SK-N-DZ (cell line): Measurements from ENCODE around the gene TMEM132C.
"Not testable (repeated sequence)": the region's sequence is repeated elsewhere in the genome, so short reads cannot be mapped to it uniquely, and the experiment has no call there.

Experiments
- DNase-seq: peaks from one replicate; pipeline ENCODE4 v3.0.0-alpha.2; 2015; ENCODE audit warnings: low spot score

The TMEM132C gene

DNA sequence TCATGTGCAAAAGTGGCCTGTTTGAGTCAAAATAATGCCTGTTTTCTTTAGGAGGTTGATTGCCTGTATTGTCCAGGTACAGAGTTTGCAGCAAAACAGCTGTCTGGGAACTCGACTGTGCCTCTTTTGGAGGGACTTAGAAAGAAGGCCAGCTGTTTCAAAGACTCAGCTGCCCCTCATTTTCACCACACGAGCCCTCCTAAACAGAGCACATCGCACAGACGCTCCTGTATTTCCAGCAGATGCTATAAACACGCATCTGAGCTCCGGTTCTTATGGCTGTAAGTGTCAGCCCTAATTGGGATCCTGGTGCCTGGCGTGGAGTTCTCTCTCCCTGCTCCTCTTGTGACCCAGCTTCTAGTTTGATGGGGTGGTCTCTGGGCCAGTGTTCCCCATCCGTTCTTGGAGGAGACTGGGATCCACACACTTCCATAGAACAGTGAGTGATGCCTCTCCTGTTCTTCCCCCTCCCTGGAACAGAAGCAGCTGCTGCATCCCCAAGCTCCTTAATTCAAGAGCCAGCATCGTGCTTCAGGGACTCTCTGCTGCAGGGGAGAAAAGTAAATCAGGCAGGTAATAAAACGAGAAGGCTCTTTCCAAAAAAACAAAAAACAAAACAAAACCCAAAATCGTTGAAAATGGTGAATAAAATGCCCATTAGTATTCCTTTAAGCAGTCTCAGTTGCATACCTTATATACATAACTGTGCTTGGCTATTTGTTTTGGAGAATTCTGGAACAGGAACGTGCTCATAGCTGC, 287.8 kb downstream of the TMEM132C start:
- peak; percentile 41 for DNase-seq

DNA sequence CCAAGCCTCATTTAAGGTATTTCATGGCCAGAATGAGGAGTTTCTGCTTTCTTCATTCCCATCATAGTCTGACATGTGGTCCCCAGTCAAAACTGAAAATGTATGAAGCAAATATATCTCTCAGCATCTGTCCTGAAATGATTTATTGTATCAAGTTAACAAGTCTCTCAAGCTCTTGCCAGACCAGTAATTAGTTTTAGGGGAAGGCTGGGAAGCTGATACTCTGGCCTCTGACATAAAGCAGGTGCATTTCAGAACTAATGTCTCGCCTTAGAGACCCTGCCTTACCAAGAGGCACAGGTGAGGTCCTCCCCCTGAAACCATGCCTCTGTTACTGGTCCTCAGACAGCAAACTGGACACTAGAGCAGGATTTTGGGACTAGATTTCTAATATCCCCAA, 290.3 kb downstream of the TMEM132C start:
- DNase-seq = peak; percentile 95

DNA sequence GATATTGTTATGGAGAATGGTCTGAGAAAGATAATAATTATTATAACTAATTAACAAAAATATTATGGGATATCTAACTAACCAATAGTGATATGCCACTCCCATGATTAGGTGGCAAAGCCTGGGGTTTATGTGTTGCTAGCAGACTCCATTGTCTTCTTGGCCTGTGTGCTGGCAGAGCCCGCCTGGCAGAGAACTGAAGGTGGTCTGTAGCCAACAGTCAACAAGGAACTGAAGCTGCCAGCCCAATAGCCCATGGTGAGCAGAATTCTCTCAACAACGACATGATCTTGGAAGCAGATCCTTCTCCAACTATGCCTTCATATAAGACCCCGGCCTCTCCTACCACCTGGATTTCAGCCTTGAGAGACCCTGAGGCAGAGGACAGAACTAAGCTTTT, 298.0 kb downstream of the TMEM132C start:
- DNase-seq = no peak

DNA sequence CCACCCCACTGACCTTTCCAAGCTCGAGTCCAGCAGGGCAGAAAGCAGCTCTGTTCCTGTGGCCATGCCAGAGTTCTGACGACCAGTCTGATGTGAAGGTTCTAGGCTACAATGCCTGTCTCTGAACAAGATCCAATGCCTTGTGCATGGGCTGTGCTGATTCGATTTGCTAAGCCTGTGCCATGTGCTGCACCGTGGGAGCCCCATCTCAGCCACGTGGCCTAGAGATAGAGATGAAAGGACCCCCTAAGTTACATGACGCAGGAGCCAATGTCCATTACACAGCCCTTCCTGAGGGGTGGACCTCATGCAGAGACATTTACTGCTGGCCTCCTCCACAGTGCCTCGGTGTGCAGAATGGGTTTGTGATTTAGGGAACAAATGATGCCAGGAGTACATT, 300.8 kb downstream of the TMEM132C start:
- DNase-seq = no peak

DNA sequence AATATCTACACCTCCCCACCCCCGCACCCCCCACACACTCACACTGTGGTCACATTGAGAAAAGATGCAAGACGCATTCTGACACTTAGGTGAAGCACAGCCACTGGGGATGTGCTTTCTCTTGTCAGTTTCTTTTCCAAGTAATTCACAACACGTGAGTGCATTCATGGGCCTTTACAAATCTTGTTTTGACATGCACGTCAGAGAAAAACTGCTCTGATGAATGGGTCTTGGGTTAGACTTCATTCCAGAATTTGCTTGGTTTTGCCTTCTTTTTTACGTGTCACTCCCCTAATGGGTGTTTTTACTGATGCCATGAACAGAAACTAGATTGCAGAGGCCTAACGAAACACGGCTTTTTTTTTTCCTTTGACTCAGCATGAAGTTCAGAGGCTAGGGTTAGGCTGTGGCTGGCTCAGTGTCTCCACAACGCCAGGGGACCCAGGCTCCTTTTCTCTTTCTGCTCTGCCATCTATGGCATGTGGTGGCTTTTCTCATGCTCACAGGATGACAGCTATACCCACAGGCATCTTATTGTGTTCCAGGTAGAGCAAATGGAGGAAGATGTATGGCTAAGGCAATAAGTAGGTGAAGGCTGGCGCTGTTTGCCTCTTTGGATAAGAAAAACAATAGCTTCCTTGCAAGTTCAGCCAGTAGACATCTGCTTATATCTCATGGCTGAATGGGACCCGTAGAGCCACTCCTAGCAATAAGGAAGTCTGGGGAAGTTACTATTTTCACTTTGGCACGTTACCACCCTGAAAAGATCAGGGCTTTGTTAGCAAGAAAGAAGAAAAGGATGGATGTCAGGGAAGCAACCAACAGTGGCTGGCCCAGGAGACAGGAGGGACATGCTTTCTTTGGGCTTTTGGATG, 303.5 kb downstream of the TMEM132C start:
- no peak for DNase-seq

DNA sequence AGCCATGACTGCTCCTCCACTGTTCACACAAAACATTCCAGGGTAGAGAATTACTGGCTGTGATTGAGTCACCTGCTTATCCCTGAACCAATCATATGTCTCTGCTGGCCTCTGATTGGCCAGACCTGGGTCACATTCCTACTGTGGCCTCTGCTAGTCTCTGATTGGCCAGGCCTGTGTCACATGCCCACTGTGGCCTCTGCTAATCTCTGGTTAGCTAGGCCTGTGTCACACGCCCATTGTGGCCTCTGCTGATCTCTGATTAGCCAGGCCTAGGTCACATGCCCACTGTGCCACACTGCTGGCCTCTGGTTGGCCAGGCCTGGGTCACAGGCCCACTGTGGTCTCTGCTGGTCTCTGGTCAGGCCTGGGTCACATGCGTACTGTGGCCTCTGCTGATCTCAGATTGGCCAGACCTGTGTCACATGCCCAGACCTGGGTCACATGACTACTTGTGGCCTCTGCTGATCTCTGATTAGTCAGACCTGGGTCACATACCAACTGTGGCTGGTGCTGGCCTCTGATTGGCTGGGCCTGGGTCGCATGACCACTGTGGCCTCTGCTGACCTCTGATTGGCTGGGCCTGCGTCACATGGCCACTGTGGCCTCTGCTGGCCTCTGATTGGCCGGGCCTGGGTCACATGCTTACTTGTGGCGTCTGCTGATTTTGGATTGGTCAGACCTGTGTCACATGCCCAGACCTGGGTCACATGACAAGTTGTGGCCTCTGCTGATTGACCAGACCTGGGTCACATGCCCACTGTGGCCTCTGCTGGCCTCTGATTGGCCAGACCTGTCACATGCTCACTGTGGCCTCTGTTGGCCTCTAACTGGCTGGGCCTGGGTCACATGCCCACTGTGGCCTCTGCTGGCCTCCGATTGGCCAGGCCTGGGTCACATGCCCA, 305.2 kb downstream of the TMEM132C start:
- DNase-seq = no peak

DNA sequence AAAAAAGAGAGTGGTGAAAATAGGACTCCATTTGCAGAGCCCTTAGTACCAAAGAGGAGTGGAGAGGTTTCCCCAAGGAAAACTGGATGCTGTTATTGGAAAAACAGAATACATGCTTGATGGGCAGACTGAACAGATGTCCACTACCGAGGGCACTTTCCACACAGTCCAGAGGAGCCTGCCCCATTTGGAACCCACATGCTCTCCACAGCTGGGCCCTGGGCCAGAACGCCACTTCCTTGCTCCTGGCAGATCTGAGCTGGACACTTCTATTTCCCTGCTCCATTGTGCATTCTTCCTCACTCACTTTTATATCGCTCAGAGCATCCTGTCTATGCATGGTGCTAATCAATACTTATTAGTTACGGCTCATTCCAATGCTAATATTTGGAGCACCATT, 306.9 kb downstream of the TMEM132C start:
- DNase-seq = no peak

DNA sequence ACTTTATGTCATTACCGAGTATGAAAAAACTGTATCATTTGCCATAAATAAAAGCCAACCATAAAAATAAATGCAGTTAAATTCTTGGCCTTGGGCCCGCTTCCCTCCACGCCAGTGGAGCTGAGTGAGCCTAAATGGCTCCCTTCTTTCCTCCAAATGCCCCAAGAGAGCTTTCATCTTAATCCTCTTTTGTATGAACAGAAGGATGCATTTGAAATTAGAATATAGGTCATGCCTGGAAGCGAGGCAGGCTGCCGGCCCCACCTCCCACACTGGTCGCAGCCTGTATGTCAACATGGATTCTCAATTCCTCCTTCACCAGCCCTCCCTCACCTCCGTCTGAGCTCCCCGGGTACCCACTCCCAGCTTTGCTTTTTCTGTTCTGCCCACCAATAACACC, 311.1 kb downstream of the TMEM132C start:
- no peak for DNase-seq

DNA sequence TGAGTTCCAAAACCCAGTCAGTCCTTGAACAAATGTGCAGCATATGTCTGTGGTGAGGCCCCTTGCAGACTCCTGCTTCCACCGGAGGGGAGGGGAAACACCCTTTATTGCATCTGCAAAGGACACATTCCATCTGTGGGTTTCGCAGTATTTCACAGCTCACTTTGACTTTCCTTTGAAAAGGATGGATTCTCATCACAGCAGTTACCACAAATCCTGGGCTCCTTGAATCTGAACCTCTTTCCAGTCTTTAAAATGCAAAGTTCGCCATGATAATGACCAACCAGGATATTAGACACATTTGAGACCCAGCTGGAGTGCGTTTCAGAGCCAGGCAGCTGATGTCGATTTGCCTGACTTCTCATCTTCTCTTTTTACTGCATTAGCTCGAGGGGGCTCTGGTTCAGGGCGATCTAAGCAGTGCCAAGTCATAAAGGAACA, 314.4 kb downstream of the TMEM132C start:
- no peak for DNase-seq

DNA sequence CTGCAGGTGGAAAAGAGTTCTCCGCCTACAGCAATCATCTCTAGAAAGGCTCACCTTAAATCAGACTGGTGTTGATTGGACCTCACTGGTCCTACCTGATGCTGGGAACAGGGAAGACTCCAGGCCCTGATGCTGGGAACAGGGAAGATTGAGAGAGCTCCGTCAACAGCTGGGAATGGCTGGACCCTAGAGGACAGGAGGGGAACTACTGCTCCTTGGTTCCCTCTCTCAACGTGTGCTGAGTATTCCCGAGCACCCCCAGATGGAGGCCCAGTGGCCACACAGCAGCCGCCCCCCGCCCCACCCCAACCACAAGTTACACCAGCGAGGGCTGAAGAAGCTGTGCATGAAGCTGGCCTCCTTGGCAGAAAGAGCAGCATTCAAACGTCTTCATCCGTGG, 316.5 kb downstream of the TMEM132C start:
- DNase-seq = no peak

DNA sequence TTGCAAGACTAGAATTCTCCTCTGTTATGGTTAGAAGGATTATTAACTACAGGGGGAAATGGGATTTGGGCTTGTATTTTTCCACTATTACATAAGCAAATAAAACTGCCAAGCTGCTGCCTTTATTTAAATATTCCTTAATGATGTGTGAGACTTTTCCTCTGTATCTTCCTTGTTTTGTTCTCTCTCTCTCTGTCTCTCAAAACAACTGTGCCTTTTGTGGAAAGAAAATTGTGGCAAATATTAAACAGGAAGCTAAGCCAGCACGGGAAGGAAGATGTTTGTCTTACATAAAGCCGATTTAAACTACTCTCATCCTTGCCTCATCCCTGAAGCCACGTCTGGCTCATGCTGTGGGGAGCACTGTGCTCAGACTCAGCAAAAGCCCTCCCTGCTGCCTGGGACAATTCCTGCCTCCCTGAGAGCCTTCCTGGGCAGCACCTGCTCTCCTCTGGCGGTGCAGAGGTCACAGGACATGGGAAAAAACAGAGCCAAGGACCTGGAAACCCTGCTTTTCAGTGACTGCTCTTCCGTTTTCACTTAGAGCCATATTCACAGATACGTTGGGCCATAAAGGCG, 319.6 kb downstream of the TMEM132C start:
- DNase-seq = no peak

DNA sequence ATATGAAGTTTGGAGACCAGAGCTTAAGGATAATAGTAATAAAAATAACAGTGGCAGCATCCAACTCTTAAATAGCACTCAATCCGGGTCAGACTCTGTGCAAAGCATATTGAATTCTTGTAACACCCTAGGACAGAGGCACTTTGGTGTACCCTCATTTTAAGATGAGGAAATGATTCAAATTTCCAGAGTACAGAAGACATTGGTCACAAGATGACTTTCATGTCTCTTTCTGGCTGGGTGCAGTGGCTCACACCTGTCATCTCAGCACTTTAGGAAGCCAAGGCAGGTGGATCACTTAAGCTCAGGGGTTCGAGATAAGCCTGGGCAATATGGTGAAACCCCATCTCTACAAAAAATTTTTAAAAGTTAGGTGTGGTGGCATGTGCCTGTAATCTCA, 320.9 kb downstream of the TMEM132C start:
- DNase-seq = no peak

DNA sequence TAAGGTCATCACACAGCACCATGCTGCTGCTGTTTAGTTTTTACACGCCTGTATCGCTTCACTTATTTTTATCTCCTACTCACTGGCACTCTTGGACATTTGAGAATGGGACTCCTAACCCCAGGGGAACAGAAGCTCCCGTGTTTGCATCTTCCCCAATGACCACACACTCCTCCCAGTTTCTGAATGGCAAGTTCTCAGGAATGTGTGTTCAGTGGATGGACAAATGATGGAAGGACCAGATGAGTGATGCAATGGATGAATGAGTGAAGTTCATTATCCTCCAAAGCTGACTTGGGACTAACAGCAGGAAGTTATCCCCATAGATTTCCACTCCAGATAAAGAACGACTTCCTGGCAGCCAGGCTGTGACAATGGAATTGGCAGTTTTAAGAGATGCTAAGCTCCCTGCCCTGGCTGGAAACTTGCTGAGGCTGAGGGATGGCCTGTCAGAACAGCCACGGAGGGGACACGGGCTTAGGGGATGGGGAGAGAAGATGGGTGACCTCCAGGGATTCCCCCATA, 325.3 kb downstream of the TMEM132C start:
- DNase-seq = no peak

DNA sequence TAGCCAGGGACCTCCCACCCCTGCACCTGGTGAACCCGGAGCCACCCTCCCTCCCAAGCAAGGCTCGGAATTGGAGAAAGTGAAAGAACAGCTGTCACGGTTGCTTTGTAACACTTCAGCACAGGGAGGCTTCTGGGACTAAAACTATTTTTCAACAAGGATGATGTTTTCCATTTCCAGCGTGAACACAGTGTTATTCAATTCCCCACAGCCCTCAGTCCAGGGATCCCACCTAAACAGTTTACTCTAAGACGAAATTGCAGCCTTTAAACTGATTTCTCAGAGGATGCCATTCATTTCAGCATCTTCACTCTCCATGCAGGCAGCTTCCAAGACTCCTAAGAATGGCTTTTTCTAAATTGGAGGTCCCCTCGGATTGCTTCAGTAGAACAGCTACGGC, 327.6 kb downstream of the TMEM132C start:
- no peak for DNase-seq

DNA sequence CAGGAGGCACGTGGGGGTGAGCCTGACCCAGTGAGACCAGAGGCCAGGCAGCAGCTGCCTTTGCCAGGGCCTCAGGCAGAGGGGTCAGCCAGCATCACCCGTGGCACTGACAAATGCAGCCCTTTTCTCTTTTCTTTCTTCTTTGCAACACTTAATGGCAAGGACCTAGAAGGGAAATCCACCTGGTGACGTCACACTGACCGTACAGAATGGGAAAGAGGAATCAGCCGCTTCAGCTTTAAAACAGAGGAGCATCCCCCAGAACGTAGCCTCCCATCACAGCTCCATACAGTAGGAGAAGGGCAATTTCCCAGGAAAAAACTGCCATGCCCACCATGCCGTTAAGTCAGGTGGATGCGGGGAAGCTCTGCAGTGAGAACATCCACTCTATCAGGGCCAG, 328.6 kb downstream of the TMEM132C start:
- DNase-seq = no peak

DNA sequence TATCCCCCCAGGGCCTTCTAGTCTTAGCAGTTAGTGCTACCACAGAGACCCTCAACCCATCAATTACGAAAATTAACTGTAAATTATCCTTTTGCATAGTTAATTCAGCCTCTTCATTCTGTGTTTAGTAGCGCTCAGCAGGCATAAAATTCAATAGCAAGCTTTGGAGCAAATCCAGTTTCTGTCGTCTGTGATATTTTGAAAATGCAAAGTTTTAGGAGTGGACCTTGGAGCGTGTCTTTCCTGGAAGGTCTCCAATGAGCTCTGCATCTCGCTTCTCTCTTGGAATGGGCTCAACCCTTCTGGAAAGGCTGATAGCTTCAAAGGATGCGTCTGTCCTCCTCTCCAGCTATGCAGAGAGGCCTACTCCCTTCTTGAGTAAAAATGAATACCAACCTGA, 333.9 kb downstream of the TMEM132C start:
- no peak for DNase-seq

DNA sequence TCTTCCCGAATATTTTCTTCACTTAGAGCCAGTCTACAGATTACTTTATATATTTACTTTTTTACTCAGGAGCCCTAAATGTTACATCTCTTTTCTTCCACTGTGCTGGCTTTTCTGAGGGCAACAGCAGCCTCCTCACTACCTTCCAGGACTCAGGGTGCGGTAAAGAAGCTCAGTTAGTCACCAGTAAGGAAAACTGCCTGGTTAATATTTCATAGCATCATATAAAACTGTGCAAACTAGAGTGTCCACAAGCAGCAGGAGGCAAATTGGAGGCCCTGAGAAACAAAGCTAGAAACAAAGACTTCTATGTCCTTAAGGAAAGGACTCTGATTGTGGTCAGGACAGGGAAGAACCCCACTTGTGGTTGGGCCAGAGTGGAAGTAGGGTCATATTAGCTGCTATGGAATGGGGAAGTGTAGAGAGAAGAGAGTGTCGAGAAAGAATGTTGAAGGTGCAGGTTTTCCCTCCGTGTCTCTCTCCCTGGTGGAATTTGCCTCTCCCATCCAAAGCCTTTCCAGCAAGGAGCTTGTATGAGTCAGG, 336.7 kb downstream of the TMEM132C start:
- DNase-seq = no peak

DNA sequence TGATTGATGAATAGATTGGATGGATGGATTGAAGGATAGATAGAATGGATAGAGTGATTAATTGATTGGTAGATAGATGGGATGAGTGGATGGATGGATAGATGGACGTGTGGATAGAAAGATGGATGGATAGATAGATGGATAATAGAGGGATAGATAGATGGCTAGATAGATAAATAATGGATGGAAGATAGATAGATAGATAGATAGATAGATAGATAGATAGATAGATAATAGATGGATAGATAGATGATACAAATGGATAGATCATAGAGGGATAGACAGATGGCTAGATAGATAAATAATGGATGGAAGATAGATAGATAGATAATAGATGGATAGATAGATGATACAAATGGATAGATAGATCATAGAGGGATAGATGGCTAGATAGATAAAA, 337.2 kb downstream of the TMEM132C start:
- not testable (repeated sequence) for DNase-seq

DNA sequence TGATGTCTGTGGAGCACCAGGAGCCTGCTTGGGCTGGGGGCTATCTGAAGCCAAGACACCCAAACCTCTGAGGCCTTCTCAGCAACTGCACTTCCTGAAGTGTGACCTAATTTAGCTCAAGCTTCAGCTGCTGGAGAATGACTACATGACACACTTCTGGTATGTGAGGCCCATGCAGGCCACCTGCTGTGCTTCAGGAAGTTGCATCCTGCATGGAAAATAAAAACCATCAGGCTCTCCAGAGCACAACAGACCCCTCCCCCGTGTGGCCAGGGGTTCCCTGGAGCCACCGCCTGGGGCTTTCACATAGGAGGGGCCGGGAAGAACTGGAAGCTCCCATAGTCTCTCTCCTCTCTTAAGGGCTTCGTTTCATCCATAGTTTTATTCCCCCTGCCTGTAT, 339.1 kb downstream of the TMEM132C start:
- DNase-seq = peak; percentile 29

DNA sequence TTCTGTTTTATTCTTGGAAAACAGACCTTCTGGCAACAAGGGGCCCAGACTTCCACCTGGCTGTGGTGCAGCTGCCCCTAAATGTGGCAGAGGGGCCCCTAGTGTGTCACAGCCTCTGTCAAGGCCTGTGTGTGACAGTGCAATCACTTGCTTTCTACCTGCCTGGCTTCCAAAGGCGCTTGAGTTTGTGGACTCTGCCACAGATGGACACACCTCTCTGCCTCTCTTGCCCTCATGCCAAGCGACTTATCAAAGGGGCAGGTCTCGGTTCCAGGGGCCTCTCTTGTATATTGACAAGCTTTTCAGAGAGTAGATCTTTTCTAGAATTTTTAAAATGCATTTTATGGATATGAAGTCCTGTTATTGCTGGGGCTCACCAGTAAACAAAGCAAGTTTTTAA, 339.6 kb downstream of the TMEM132C start:
- DNase-seq = no peak

DNA sequence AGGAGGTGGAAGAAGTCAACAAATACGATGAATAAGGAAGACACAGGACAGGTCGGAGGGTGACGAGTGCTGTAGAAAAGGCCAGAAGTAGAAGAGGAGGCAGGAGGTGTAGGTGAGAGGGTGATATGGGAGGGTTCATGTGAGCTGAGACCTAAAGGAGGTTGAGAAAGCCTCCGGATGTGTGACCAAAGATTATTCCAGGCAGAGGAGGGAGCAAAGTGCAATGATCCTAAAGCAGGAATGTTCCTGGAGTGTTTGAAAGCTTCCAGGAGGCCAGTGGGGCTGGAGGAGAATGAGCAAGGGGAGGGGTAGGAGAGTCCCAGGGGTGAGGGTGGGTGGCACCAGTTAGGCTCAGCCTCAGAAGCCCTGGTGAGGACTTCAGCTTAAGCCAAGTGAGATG, 340.0 kb downstream of the TMEM132C start:
- DNase-seq = no peak
